ENCODE measurements around the gene TRIM44.
"Not testable (repeated sequence)": the region's sequence is repeated elsewhere in the genome, so short reads cannot be mapped to it uniquely, and the experiment has no call there.

The TRIM44 gene

DNA sequence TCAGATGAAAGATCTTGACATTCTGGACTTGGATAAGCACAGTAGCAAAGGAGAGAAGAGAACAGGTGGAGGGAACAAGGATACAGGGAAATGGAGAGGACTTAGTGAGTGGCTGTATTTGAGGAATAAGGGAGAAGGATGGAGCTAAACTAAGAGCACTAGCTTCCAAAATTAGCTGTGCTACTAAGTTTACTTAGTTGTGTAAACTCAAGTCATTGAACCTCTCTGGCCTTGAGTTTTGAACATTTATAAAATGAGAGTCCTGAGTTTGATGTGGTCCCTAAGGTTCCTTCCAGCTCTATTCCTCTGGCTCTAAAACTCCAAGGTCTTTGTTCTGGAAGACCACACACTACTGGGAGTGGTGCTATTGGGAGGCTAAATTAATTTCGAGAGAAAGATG is 100.7 kb downstream of the TRIM44 start:
- DNase-seq (ENCODE audit: extremely low read depth, low read depth), result no peak
- TF ChIP-seq, protein P1, sequence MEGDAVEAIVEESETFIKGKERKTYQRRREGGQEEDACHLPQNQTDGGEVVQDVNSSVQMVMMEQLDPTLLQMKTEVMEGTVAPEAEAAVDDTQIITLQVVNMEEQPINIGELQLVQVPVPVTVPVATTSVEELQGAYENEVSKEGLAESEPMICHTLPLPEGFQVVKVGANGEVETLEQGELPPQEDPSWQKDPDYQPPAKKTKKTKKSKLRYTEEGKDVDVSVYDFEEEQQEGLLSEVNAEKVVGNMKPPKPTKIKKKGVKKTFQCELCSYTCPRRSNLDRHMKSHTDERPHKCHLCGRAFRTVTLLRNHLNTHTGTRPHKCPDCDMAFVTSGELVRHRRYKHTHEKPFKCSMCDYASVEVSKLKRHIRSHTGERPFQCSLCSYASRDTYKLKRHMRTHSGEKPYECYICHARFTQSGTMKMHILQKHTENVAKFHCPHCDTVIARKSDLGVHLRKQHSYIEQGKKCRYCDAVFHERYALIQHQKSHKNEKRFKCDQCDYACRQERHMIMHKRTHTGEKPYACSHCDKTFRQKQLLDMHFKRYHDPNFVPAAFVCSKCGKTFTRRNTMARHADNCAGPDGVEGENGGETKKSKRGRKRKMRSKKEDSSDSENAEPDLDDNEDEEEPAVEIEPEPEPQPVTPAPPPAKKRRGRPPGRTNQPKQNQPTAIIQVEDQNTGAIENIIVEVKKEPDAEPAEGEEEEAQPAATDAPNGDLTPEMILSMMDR (IDR thresholded peaks at IDR 0.05; ENCODE audit: low read depth, low read length, missing control alignments), result no peak
- H3K4me3 ChIP-seq (replicated peaks; ENCODE audit: low read depth, low read length), result no peak overlapping the region

GRCh38 chr11:35763765-35764164 is 101.2 kb downstream of the TRIM44 start:
- TF ChIP-seq, protein P1 (IDR thresholded peaks at IDR 0.05; ENCODE audit: low read depth, low read length, missing control alignments), result no peak
- H3K4me3 ChIP-seq (replicated peaks; ENCODE audit: low read depth, low read length), result no peak overlapping the region
- no peak for DNase-seq (ENCODE audit: extremely low read depth, low read depth)

GRCh38 chr11:35764417-35764816 is 101.8 kb downstream of the TRIM44 start:
- H3K4me3 ChIP-seq (replicated peaks; ENCODE audit: low read depth, low read length), result no peak overlapping the region
- TF ChIP-seq, protein P1 (IDR thresholded peaks at IDR 0.05; ENCODE audit: low read depth, low read length, missing control alignments), result no peak
- DNase-seq (ENCODE audit: extremely low read depth, low read depth), result no peak

DNA sequence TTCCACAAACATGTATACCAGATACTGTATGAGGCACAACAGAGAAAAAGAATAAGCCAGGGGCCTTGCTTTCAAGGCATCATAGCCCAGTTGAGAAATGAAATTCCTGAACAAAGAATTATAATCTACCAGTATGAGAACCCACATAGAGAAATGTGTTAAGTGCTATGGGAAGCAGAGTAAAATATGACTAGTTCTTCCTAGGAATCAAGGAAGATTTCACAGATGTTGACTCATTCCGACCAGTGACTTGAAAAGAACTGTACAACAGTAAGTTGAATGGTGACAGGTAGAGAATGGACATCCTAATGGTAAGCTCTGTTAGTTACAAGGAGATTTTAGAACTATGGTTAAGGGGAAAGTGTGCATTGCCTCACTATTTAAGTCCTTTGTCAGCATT is 102.6 kb downstream of the TRIM44 start:
- TF ChIP-seq, protein P1 (IDR thresholded peaks at IDR 0.05; ENCODE audit: low read depth, low read length, missing control alignments), result no peak
- no peak overlapping the region for H3K4me3 ChIP-seq (replicated peaks; ENCODE audit: low read depth, low read length)
- no peak for DNase-seq (ENCODE audit: extremely low read depth, low read depth)

GRCh38 chr11:35766651-35767050 is 104.1 kb downstream of the TRIM44 start:
- TF ChIP-seq, protein P1 (IDR thresholded peaks at IDR 0.05; ENCODE audit: low read depth, low read length, missing control alignments), result no peak
- DNase-seq (ENCODE audit: extremely low read depth, low read depth), result no peak
- H3K4me3 ChIP-seq (replicated peaks; ENCODE audit: low read depth, low read length), result no peak overlapping the region

GRCh38 chr11:35770425-35770824 is 107.8 kb downstream of the TRIM44 start:
- DNase-seq (ENCODE audit: extremely low read depth, low read depth); H3K4me3 ChIP-seq (replicated peaks; ENCODE audit: low read depth, low read length): not testable (repeated sequence)

GRCh38 chr11:35771722-35772121 is 109.1 kb downstream of the TRIM44 start:
- TF ChIP-seq, protein P1 (IDR thresholded peaks at IDR 0.05; ENCODE audit: low read depth, low read length, missing control alignments), result no peak
- DNase-seq (ENCODE audit: extremely low read depth, low read depth), result no peak
- no peak overlapping the region for H3K4me3 ChIP-seq (replicated peaks; ENCODE audit: low read depth, low read length)

DNA sequence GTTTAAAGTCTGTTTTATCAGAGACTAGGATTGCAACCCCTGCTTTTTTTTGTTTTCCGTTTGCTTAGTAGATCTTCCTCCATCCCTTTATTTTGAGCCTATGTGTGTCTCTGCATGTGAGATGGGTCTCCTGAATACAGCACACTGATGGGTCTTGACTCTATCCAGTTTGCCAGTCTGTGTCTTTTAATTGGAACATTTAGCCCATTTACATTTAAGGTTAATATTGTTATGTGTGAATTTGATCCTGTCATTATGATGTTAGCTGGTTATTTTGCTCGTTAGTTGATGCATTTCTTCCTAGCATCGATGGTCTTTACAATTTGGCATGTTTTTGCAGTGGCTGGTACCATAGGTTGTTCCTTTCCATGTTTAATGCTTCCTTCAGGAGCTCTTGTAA is 114.7 kb downstream of the TRIM44 start:
- not testable (repeated sequence) for H3K4me3 ChIP-seq (replicated peaks; ENCODE audit: low read depth, low read length); DNase-seq (ENCODE audit: extremely low read depth, low read depth)

- H3K4me3 ChIP-seq (replicated peaks; ENCODE audit: low read depth, low read length); DNase-seq (ENCODE audit: extremely low read depth, low read depth): not testable (repeated sequence)
Measured at GRCh38 chr11:35778943-35779342, 116.4 kb downstream of the TRIM44 start.
